ENCODE results near the gene CST4.
"Not testable (repeated sequence)": the region's sequence is repeated elsewhere in the genome, so short reads cannot be mapped to it uniquely, and the experiment has no call there.

Gene CST4

DNA sequence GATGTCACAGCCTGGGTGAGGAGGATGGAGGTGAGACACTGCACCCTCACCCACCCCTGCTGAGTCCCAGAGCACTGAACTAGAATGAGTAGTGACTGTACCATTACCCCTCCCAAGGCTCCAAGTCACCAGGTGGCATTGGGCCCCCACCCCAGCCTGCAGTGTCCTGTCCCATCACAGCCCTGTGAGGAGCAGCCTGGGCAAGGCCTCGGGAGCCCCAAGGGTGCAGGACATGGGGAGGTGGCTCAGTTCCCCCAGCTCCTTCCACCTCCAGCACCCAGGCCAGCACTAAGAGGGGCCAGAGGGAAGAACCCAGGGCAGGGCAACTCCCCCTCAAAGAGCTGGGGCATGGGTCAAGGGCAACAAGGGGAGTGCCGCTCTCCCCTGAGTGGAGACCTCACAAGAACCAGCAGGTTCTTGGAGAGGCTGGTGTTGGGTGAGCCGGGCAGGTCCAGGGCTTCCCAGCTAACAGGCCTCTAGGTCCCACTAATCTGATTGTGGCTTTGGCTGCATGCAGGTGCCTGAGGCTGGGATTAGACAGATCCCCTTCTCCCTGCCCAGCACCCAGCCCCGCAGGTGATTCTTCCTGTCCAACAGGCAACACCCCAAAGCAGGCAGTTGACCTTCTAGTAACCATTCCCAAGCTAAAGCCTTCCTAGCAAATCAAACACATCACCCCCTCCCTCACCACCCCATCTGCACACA lies 2.6 kb downstream of the CST4 start:
- no peak for DNase-seq

DNA sequence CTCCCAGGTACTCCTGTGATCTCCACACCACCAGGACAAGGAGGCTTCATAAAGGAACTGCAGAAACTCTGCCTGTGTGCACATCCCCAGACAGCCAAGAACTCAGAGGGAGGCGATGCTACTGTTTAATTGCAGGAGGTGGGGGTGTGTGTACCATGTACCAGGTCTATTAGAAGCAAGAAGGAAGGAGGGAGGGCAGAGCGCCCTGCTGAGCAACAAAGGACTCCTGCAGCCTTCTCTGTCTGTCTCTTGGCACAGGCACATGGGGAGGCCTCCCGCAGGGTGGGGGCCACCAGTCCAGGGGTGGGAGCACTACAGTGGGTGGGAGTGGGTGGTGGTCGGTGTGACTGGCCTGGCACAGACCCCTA lies 3.3 kb downstream of the CST4 start:
- not testable (repeated sequence) for DNase-seq

DNA sequence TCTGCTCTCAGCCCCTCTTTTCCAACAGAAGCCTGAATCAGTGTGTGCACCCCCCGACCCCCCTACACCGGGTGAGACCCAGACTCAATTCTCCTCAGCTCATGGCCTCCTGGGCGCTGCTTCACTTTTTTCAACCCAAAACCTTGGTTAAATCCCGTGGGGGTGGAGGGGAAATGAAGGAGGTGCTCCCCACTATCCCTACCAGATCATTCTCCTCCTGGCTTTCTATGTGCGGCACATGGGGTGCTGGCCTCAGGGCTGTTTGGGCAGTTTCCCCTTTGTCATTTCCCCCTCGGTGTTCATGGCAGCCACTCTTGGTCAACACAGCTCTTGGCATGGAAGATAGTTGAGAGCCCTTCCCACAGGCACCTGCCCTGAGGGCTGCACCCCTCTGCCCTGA lies 4.6 kb downstream of the CST4 start:
- no peak for DNase-seq

DNA sequence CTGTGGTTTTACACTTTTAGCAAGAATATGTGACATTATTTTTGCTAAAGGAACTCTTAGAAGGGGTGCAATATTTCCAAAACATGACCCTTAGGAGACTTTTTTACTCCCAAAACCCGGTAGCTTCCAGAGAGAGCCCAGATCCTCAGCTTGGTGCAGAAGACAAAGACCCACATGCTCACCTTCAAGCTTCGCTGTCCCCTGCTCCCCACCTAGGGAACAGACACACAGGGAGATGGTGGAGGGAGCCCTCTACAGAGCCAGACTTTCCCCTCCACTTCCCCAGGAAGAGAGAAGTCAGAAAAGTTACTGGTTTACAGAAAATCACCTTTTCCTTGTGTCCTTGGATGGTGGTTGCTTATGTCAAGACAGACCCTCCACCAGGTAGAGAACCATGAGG lies 5.0 kb downstream of the CST4 start:
- no peak for DNase-seq

DNA sequence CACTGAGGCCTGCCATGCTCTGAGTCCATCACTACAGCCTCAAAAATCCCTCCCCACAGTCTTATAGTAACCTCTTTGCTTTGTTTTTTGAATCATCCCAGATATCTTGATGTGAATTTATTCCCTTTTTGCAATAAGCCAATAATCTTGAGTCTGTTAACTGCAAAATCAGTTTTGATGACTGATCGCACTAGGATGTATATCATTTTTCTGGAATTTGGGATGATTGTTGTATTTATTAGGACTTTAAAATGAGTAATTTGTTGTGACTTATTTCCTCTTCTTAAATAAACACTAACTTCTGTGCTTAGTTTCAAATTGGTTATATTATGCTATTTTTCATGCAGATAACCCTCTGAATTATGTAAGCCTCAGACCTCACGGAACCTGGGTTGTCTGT lies 5.6 kb downstream of the CST4 start:
- DNase-seq, result no peak

DNA sequence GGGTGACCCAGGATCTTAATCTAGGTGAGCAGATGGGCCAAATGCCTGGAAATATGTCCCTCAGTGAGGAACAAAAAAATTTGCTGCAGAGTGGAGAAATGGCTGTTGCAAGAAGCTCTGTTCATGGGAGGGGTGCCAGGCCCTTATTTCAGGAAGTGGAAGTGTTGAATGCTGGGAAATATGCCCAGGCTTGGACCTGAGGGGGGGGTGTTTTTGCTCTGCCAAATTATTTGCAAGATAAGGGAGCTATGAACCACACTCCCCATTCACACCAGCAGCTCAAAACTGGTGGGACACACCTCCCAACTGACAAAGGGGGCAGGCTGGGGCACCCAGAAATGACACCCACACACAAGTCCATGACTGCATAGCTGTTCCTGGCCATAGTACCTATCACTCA lies 8.7 kb downstream of the CST4 start:
- DNase-seq, result no peak

DNA sequence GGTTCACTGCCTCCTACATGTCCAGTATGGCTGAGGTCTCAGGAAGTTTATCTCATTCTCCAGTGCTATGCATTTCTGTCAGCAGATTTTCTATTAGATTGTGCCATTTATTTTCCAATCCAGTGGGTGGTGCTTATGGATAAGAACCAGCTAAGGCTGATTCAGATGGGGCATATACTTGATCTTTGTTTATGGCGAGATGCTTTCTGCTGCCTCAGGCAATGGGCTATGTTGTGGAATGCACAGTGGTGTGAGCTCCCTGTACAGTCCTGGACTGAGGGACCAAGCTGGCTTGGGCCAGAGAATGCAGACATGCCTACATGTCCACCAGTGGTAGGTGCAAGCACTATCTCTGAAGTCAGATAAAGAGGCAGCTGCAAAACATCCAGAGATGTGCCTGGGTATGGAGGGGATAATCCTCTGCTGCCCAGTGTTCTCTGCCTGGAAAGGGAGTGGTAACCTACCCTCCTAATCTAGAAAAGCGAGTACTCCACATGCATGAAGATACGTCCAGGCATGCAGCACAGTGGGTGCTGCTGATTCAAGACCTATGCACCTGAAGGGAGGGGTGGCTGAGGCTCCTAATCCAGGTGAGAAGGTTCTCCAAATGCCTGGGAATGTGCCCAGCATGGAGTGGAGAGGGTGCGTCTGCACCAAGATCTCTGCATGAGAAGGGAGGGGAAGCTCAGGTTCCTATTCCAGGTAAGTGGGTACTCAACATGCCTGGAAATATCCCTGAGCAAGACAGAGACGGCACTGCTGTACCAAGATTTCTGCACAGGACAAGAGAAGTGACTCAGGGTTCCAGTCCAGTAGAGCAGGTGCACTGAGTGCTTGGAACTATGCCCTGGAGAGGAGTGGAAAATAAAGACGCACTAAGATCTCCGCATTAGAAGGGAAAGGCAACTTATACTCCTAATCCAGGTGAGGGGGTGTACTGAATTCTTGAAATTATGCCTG lies 9.4 kb downstream of the CST4 start:
- DNase-seq, result no peak

DNA sequence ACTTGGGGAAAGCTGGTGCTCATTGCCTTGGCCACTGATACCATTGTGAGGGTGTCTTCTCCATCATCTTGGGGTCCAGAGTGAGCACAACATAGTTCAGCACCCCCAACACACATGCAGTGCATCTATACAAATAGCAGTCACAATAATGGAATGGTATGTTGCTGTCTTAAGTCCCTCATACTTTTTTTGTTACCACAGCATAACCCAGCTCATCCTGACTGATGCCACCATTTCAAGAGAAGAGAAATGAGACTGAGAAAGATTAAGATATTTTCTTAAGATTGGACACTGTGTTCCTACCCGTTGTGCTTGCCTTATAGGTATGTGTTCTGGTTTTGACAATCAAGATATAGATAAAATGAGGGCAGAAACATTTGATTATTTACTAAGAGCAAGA lies 15.6 kb downstream of the CST4 start:
- no peak for DNase-seq

DNA sequence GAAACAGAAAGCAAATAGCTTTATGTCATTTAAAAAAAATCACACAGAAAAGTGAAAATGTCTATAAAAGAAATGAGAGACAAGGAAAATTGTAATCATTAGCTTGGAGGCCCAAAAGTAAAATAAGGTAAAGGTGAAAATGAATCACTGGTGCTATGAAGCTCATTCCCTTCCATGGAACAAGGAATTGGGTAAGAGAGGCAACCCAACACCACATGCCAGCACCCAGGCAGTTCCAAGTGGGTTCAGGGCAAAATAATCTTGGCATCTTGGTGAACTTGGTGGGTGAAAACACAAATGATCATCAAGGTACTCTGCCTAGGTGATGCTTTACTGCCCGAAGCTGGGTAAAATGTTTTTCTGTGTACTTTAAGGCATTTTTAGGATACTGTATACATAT lies 16.7 kb downstream of the CST4 start:
- no peak for DNase-seq

DNA sequence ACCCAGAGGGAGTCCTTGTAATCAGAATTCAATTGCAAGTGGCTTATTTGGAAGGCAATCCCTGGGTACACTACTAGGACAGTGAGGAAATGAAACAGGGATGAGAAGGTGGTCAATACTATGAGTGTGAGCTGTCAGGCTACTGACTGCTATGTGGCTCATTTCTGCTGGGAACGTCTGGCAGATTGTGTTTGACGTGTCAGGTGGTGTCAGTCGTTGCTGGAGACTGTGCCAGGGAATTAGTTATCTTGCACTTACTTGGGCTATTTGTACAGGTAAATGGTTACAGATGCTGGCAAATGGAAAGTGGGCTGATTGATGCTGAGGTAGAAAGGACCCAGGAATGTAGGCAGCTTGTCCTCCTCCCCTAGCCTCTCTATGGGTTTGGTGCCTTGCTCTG lies 17.4 kb downstream of the CST4 start:
- no peak for DNase-seq

DNA sequence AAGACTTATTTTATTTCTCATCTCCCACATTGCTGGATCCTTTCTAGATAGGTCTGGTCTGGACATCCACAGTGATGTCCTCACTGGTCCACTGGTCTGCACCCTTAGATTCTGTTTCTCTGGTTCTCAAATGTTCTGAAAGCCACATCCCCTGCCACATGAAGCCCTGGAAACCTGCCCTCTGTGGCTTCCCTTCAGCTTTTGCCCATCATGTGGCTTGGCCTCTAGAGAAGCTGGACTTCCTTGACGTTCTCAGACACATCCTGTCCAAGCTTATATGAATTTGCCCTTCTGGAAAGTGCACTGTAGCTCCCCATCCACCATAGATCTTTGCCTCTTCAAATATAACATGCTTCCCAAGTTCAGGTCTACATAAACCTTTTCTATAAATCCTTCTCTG lies 18.5 kb downstream of the CST4 start:
- no peak for DNase-seq

DNA sequence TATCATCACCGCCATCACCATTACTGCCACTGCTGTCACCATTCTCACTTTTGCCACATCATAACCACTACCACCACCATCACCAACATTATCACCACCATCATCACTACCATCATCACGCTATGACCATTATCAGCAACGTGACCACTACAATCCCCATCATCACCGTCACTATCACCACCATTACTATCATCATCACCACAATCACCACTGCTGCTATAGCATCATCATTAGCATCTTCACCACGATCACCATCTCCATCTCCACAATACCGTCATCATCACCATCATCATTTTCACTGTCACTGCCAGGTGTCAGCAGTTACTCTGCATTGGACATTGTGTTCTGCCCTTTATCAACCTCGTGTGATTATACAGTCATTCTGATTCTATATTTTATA lies 19.0 kb downstream of the CST4 start:
- DNase-seq, result no peak

DNA sequence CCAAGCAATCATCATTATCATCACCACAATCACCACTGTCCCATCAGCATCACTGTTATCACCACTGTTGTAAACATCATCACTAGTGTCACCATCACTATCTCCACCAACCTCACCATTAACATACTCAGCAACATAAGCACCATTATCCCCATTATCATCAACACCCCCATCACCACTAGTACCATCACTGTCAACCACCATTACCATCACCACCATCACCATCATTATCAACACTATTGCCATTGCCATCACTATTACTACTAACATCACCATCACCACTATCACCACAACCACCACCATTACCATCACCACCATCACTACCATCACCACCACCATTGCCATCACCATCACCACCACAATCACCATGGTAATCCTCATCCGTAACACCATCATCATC lies 19.5 kb downstream of the CST4 start:
- DNase-seq, result no peak

DNA sequence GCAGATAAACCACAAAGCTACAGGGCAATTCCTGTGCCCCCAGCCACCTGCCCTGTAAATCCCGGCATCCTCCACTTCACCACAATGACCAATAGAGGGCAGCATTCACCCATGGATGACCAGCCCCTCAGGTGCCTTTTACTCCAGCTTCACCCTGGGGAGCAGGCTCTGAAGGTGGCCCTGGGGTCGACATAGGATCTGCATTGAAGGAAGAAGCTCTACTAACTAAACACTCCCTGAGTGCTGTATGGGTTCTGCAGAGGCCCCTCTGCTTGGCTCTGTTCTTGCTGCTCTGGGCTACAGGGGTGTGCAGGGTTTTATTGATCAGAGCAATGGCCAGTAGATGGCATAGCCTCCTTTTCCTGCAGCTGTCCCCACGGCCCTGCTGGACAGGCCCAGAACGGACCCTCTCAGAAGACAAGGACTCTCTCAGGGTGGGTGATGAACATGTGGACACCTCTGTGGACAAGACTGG lies 20.3 kb downstream of the CST4 start:
- DNase-seq, result no peak

DNA sequence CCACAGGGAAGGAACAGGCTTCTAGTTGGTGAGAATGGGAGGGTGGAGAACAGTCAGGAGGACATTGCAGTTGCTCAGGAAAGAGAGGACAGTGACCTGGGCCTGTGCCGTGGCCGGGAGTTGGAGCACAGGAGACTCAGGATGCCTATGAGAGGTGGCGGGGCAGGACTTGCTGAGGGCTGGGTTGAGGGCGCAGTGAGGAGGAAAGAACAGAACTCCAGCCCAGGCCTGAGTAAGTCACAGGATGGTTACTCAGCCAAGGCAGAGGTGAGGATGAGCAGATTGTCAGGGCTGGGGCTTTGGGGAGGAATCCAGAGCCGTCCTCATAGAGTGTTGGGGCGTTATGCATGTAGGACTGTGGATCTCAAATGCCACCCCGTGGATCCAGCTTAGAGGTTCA lies 21.2 kb downstream of the CST4 start:
- no peak for DNase-seq

DNA sequence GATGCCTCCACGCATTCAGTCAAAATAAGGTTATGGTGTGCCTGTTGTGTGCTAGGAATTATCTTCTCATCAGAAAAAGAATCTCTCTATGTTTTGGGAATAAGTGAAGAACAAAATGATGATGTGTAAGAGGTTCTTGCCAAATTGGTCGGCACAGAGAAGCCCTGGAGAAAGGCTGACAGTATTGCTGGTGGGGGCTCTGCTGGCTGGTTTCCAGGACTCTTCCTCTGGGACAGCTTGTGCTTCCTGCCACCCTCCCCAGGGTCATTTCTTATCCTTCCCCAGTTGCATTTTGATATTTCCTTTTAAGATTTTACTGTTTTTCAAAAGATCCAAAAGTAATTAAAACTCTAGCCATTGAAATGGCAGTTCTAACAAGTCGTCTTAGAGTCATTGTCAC lies 22.1 kb downstream of the CST4 start:
- no peak for DNase-seq

DNA sequence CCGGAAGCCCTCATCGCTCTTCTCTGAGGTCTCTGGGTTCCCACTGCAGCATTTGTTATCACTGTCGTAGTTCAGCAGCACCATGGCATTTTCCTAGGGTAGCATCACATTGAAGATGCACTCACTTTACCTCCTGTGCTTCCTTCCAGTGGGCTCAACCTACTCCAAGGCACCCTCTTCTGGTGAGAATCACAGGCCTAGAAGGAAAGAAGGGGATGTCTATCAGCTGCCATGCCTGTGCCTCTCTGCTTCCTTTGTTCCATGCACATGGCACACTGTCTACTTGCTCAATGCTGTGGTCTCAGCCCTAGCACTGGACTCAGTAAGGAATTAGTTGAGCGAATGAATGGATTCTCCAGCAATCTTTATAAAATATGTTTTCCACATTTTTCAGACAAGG lies 22.6 kb downstream of the CST4 start:
- no peak for DNase-seq

DNA sequence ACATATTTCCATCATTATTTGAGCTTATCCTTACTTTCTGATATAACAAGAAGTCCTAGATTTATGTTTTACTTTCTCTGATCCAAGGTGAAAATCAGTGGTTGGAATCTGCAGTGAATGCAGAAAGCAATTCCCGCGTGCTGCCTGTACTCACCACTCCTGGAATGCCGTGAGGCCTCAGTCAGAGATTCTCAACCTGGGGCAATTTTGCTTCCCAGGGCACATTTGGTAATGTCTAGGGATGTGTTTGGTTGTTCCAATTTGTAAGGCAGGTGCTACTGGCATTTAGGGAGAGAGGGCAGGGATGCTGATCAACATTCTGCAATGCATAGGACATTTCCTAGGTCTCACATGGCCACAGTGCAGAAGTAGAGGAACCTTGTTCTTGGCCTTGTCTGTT lies 23.9 kb downstream of the CST4 start:
- no peak for DNase-seq

DNA sequence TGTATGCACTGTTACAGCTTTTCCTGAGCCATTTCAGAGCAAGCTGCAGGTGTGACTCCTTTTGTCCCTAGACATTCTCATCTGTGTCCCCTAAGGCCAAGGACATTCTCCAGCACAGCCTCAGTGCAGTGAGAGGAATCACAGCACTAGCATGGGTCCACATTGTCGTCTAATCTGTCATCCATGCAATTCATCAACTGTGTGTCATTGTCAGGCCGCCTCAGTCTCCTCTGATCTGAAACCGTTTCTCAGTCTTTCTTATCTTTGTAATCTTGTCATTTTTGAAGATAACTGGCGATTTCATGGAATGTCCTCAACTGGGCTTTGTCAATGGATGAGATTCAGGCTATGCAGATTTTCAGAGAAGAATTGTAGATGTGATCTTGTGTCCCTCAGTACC lies 24.8 kb downstream of the CST4 start:
- DNase-seq, result not testable (repeated sequence)

DNA sequence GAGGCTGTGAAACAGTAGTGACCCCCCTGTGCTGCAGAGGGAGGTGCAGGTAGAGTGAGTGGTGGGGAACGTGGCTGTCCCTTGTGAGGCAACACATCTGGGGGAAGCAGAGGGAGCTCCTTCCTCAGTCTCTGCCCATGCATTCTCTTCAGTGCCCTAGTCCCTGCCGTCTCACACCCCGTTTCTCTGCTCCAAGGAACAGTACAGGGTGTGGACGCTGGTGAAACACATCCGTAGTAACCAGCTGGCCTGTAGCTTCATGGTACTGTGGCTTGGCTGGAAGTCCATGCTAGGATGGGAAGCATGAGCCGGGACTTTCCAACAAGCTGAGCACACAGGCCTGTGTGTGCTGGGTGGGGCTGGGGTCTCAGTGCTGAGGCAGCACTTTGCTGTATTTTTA lies 25.7 kb downstream of the CST4 start:
- no peak for DNase-seq

DNA sequence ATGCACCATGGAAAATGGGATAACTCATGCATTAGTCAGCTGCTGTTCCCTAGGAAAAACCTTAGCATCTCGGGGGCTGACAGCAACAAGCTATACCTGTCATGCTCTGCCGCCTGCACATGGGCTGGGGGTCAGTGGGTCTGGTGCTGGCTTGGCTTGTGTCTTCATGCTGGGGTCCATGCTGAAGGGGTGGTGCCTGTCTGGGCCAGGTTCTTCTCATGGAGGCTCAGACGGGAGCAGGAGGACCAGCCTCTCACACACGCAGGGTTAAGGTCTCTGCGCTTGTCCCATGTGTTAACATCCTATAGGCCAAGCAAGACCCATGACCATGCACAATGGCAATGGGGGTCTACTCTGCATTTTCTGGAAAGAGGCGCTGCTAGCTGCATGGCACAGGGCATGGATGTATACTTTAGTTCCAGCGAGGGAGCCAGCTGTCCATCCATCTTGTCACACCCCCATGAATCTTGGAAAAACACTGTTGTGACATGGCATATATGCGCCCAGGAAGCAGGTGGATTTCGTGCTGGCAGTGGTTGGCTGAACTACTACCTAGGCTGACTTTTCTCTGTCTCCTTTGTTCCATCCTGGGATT lies 26.5 kb downstream of the CST4 start:
- no peak for DNase-seq

DNA sequence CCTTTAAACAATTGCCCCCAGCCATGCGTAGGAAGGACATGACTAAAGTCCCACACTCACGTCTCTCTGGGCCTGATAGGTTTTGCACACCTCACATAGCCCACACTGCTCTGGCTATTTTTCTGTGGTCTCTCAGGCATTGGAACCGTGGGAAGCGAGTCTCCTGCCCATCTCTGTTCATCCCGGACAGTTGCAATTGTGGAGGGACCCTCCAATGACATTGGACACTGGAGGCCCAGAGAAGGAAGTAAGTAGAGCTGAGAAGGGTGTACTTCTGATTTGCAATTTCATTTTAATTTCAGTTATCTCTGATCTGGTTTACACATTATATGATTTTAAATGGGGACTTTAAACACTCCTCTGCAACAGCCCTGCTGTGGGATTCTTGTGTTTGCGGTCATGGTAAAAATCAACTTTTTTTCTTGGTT lies 27.8 kb downstream of the CST4 start:
- DNase-seq, result no peak

DNA sequence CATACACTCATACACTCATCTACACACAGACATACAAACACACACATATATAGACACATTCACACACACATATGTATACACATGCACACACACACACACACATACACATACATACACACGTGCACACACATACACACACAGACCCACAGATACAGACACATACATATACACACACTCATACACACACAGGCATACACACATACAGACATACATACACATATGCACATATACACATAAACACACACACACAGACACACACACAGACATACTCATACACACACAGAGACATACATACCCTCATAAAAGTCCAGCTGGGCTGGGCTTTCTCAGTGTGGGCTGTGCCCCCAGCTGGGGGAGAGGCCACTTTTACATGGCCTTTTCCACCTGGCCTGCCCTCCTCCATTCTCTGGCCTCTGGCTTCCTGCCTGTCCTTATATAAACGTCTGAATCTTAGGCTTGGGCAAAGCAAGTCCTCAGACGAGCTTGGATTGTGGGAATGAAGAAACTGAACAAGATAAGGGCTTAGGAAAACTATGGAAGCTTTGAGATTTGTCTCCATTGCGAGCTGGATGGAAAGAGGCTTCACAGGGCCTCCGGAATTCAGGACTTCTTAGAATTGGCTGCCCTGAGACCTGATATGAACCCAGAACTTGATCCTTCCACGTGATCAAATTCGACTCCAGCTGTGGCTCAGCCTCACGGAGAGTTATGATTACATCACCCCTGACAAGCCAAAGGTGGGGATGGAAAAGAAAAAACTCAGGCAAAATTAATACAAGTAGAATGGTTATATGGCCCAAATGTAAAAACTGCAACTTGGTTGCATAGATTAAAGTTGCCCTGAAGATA lies 28.6 kb downstream of the CST4 start:
- no peak for DNase-seq

Measured in NCI-H2081 treated with DMSO at 0.1 percent for 48 hours (cell line).